A549 (cell line): ENCODE results near the gene UHMK1.

ENCODE experiments used
- POLR2AphosphoS2 ChIP-seq: conservative IDR thresholded peaks from 2 replicates; pipeline ENCODE4 v1.6.1; 2012; ENCODE audit warnings: low read length, improper control_type of control experiment, inconsistent platforms
- TF ChIP-seq, protein P1 (sequence below): fragments of >200 bp; sonication (Bioruptor Twin); formaldehyde crosslinking; IDR thresholded peaks from 3 replicates; pipeline ENCODE4 v1.5.1; 2016
- TF ChIP-seq, protein P2 (sequence below): fragments of 200-600 bp; sonication (generic); IDR thresholded peaks from 2 replicates; pipeline ENCODE4 v1.6.1; 2016; ENCODE audit warnings: antibody characterized with exemption, mild to moderate bottlenecking, moderate library complexity
- TF ChIP-seq, protein P3 (sequence below): fragments of 450-650 bp; IDR thresholded peaks from 2 replicates; pipeline ENCODE4 v1.6.1; 2014; ENCODE audit warnings: antibody characterized with exemption

DNA sequence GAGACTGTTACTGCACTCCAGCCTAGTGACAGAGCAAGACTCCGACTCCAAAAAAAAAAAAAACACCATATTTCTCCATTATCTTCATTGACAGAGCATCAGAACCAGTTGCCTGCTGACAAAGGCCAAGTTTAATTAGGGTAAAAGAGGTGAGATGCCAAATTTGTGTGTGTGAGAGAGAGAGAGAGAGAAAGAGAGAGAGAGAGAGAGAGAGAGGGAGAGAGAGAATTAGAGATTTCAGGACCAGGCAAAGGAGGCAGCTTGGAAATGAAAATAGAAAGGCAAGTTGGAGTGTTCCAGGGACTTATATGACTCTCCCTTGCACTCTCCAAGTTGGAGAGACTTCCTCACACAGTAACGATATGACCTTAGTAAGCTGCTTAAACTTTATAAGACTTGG is 39.6 kb downstream of the UHMK1 start:
- TF ChIP-seq, protein P1, sequence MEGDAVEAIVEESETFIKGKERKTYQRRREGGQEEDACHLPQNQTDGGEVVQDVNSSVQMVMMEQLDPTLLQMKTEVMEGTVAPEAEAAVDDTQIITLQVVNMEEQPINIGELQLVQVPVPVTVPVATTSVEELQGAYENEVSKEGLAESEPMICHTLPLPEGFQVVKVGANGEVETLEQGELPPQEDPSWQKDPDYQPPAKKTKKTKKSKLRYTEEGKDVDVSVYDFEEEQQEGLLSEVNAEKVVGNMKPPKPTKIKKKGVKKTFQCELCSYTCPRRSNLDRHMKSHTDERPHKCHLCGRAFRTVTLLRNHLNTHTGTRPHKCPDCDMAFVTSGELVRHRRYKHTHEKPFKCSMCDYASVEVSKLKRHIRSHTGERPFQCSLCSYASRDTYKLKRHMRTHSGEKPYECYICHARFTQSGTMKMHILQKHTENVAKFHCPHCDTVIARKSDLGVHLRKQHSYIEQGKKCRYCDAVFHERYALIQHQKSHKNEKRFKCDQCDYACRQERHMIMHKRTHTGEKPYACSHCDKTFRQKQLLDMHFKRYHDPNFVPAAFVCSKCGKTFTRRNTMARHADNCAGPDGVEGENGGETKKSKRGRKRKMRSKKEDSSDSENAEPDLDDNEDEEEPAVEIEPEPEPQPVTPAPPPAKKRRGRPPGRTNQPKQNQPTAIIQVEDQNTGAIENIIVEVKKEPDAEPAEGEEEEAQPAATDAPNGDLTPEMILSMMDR = no peak
- TF ChIP-seq, protein P2, sequence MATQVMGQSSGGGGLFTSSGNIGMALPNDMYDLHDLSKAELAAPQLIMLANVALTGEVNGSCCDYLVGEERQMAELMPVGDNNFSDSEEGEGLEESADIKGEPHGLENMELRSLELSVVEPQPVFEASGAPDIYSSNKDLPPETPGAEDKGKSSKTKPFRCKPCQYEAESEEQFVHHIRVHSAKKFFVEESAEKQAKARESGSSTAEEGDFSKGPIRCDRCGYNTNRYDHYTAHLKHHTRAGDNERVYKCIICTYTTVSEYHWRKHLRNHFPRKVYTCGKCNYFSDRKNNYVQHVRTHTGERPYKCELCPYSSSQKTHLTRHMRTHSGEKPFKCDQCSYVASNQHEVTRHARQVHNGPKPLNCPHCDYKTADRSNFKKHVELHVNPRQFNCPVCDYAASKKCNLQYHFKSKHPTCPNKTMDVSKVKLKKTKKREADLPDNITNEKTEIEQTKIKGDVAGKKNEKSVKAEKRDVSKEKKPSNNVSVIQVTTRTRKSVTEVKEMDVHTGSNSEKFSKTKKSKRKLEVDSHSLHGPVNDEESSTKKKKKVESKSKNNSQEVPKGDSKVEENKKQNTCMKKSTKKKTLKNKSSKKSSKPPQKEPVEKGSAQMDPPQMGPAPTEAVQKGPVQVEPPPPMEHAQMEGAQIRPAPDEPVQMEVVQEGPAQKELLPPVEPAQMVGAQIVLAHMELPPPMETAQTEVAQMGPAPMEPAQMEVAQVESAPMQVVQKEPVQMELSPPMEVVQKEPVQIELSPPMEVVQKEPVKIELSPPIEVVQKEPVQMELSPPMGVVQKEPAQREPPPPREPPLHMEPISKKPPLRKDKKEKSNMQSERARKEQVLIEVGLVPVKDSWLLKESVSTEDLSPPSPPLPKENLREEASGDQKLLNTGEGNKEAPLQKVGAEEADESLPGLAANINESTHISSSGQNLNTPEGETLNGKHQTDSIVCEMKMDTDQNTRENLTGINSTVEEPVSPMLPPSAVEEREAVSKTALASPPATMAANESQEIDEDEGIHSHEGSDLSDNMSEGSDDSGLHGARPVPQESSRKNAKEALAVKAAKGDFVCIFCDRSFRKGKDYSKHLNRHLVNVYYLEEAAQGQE = no peak
- no peak for TF ChIP-seq POLR2AphosphoS2
- TF ChIP-seq, protein P3, sequence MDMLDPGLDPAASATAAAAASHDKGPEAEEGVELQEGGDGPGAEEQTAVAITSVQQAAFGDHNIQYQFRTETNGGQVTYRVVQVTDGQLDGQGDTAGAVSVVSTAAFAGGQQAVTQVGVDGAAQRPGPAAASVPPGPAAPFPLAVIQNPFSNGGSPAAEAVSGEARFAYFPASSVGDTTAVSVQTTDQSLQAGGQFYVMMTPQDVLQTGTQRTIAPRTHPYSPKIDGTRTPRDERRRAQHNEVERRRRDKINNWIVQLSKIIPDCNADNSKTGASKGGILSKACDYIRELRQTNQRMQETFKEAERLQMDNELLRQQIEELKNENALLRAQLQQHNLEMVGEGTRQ = no peak
